Type B pancreatic cell (in vitro differentiated cells): ENCODE data around the gene PTPRA. TPM values are rescaled to one million over a fixed set of nuclear protein-coding genes. Genes with fewer than 3 reads are reported as not detected.

Source experiments
- DNase-seq: peaks from one replicate; pipeline ENCODE4 v3.0.0; 2021; ENCODE audit warnings: mixed read lengths; ENCODE audit not compliant: unreplicated experiment; ENCODE audit errors: extremely low spot score
- H3K27ac Mint-ChIP-seq: 2 replicates; pipeline ENCODE4 v1.8.0; 2021; ENCODE audit warnings: mild to moderate bottlenecking, mixed read lengths
- H3K27me3 Mint-ChIP-seq: 2 replicates; pipeline ENCODE4 v1.8.0; 2021; ENCODE audit warnings: mixed read lengths
- H3K36me3 Mint-ChIP-seq: 2 replicates; pipeline ENCODE4 v1.8.0; 2021; ENCODE audit warnings: mixed read lengths
- H3K4me1 Mint-ChIP-seq: one replicate; pipeline ENCODE4 v1.8.0; 2021; ENCODE audit warnings: mixed read lengths; ENCODE audit not compliant: unreplicated experiment
- H3K4me3 Mint-ChIP-seq: 2 replicates; pipeline ENCODE4 v1.8.0; 2021; ENCODE audit warnings: mild to moderate bottlenecking, mixed read lengths
- H3K9me3 Mint-ChIP-seq: 2 replicates; pipeline ENCODE4 v1.8.0; 2021; ENCODE audit warnings: mixed read lengths
- CTCF ChIP-seq: fragments of 200-600 bp; sonication (generic); conservative IDR thresholded peaks from 2 replicates; pipeline ENCODE4 v1.5.0; 2021; ENCODE audit warnings: antibody characterized with exemption, mild to moderate bottlenecking
- total RNA-seq: library from RNA; stranded (reverse); gene quantifications from 2 replicates; pipeline ENCODE4 v1.2.1, GENCODE V29; 2021; ENCODE audit warnings: low replicate concordance

The PTPRA gene
- total RNA-seq, 1 donor from 2014 or later, result 73.8 TPM

GRCh38 chr20:3082306-3082951 is 209.1 kb downstream of the PTPRA start:
- Mint-ChIP-seq H3K4me1 (no peaks in the 10 kb centered on the region), H3K27ac (no peak overlapping the region), H3K36me3 (no peaks in the 10 kb centered on the region), H3K27me3 (peaks cover 71% of the 10 kb centered on the region), H3K4me3 (peak overlapping the region; percentile 72), H3K9me3 (no peaks in the 10 kb centered on the region)
- no peak for TF ChIP-seq CTCF
- DNase-seq, result no peak

GRCh38 chr20:3082955-3083952 is 210.0 kb downstream of the PTPRA start:
- TF ChIP-seq CTCF, result no peak
- Mint-ChIP-seq H3K4me1 (no peaks in the 10 kb centered on the region), H3K27ac (no peak overlapping the region), H3K36me3 (no peaks in the 10 kb centered on the region), H3K4me3 (peak overlapping the region; percentile 52), H3K27me3 (peaks cover 66% of the 10 kb centered on the region), H3K9me3 (no peaks in the 10 kb centered on the region)
- no peak for DNase-seq

GRCh38 chr20:3084283-3084985 is 211.2 kb downstream of the PTPRA start, which contains the start of gene AVP:
Gene AVP, minus strand, starts transcription at chr20:3084724. Its CDS starts 50 bp downstream, at chr20:3084674.
- TF ChIP-seq CTCF, result no peak
- no peak for DNase-seq
- no peaks in the 10 kb centered on the region for H3K9me3 Mint-ChIP-seq
- peak within 1 kb of the TSS; percentile 52 for H3K4me3 Mint-ChIP-seq
- no peak within 1 kb of the TSS for H3K27ac Mint-ChIP-seq
- H3K36me3 Mint-ChIP-seq, result no peaks in the 10 kb centered on the region
- H3K4me1 Mint-ChIP-seq, result no peaks in the 10 kb centered on the region
- H3K27me3 Mint-ChIP-seq, result peaks cover 61% of the 10 kb centered on the region

GRCh38 chr20:3084986-3085360 is 211.7 kb downstream of the PTPRA start:
- Mint-ChIP-seq H3K27ac (no peak overlapping the region), H3K9me3 (no peaks in the 10 kb centered on the region), H3K27me3 (peaks cover 61% of the 10 kb centered on the region), H3K36me3 (no peaks in the 10 kb centered on the region), H3K4me3 (no peak overlapping the region), H3K4me1 (no peaks in the 10 kb centered on the region)
- DNase-seq, result no peak
- TF ChIP-seq CTCF, result no peak

GRCh38 chr20:3085571-3086072 is 212.3 kb downstream of the PTPRA start:
- no peak overlapping the region for H3K4me3 Mint-ChIP-seq
- H3K9me3 Mint-ChIP-seq, result no peaks in the 10 kb centered on the region
- H3K27me3 Mint-ChIP-seq, result peaks cover 61% of the 10 kb centered on the region

More at GRCh38 chr20:3085571-3086072, 212.3 kb downstream of the PTPRA start:
- H3K4me1 Mint-ChIP-seq, result no peaks in the 10 kb centered on the region
- H3K36me3 Mint-ChIP-seq, result no peaks in the 10 kb centered on the region
- no peak for DNase-seq
- no peak overlapping the region for H3K27ac Mint-ChIP-seq
- TF ChIP-seq CTCF, result no peak
